A549 (cell line): ENCODE results near the gene CORO2B. TPM values are rescaled to one million over a fixed set of nuclear protein-coding genes. Genes with fewer than 3 reads are reported as not detected.

Experiments
- ATAC-seq, 2 experiments: fragments of 200-7000 bp in 1 of 2; fragments of >200 bp in 1 of 2; cut with Nextera tagmentation in 1 of 2; cut with Tn5 transposase in 1 of 2; 3 replicates each; pipeline versions ENCODE4 v1.8.0 to v1.9.1; 2018 to 2020; ENCODE audit warnings: mild to moderate bottlenecking in 1 of 2, moderate library complexity in 1 of 2
- CTCF ChIA-PET: fragments of 300-600 bp; sonication (Branson Sonifier 250); formaldehyde crosslinking; extraction: SDS; loops from one replicate; lab custom pipeline; 2021; ENCODE audit warnings: antibody characterized with exemption, inconsistent platforms; lab: Yijun Ruan, JAX
- POLR2A ChIA-PET: fragments of 350-600 bp; formaldehyde crosslinking; extraction: SDS; loops from one replicate; lab custom pipeline; 2021; ENCODE audit warnings: antibody characterized with exemption, inconsistent platforms; lab: Yijun Ruan, JAX
- DNase-seq, 2 experiments: peaks; one replicate each; pipeline versions ENCODE4 v3.0.0 to v3.0.0-alpha.2; 2011 to 2016; ENCODE audit warnings: low read depth in 1 of 2, low spot score in 1 of 2
- FAIRE-seq: peaks from 2 replicates; lab custom pipeline; 2011; peaks lifted over from hg19 to GRCh38; lab: Jason Lieb, UNC
- H3K27ac ChIP-seq, 2 experiments: fragments of >200 bp; sonication (Bioruptor Twin); formaldehyde crosslinking; 3 replicates each; pipeline ENCODE4 v1.5.1; 2016 to 2017
- H3K4me1 ChIP-seq: fragments of >200 bp; sonication (Bioruptor Twin); formaldehyde crosslinking; 3 replicates; pipeline ENCODE4 v1.6.1; 2016
- H3K4me2 ChIP-seq: fragments of >200 bp; sonication (Bioruptor Twin); formaldehyde crosslinking; 3 replicates; pipeline ENCODE4 v1.6.1; 2016
- H3K4me3 ChIP-seq: fragments of >200 bp; sonication (Bioruptor Twin); formaldehyde crosslinking; 3 replicates; pipeline ENCODE4 v1.5.1; 2016
- H3K9me3 ChIP-seq: fragments of >200 bp; sonication (Bioruptor Twin); formaldehyde crosslinking; 3 replicates; pipeline ENCODE4 v1.6.1; 2016
- BHLHE40 ChIP-seq: IDR thresholded peaks from 2 replicates; pipeline ENCODE4 v1.6.1; 2012; ENCODE audit warnings: low read depth, low read length, inconsistent platforms
- CEBPB ChIP-seq, 2 experiments: fragments of >200 bp in 1 of 2; sonication (Bioruptor Twin) in 1 of 2; formaldehyde crosslinking in 1 of 2; IDR thresholded peaks; 2 replicates each; pipeline ENCODE4 v1.6.1; 2012 to 2016
- E2F6 ChIP-seq: IDR thresholded peaks from 2 replicates; pipeline ENCODE4 v1.6.1; 2012; ENCODE audit warnings: low read depth, borderline replicate concordance
- HOXA7 ChIP-seq: fragments of 250-450 bp; sonication (Bioruptor Pico); IDR thresholded peaks from 2 replicates; pipeline ENCODE4 v1.5.0; 2020; ENCODE audit warnings: mild to moderate bottlenecking, moderate library complexity
- HOXB13 ChIP-seq: fragments of 250-450 bp; sonication (Bioruptor Pico); IDR thresholded peaks from 2 replicates; pipeline ENCODE4 v1.5.0; 2020; ENCODE audit warnings: low read depth, mild to moderate bottlenecking, moderate library complexity
- HOXB5 ChIP-seq: fragments of 250-450 bp; sonication (Bioruptor Pico); IDR thresholded peaks from 2 replicates; pipeline ENCODE4 v1.5.0; 2020; ENCODE audit warnings: mild to moderate bottlenecking, moderate library complexity
- KDM1A ChIP-seq: fragments of 200-600 bp; sonication (generic); IDR thresholded peaks from 2 replicates; pipeline ENCODE4 v1.6.1; 2016; ENCODE audit warnings: low read depth, mild to moderate bottlenecking
- MAFK ChIP-seq: fragments of 450-650 bp; IDR thresholded peaks from 2 replicates; pipeline ENCODE4 v1.6.1; 2014; ENCODE audit not compliant: partially characterized antibody
- MYC ChIP-seq: IDR thresholded peaks from 2 replicates; pipeline ENCODE4 v1.6.1; 2012; ENCODE audit warnings: mild to moderate bottlenecking, inconsistent platforms, low read length, improper control_type of control experiment, borderline replicate concordance
- NFE2L2 ChIP-seq: fragments of 150-350 bp; conservative IDR thresholded peaks from 2 replicates; pipeline ENCODE4 v1.6.1; 2014; ENCODE audit warnings: low read length
- PBX3 ChIP-seq: IDR thresholded peaks from 2 replicates; pipeline ENCODE4 v1.6.1; 2012
- PHF8 ChIP-seq: fragments of 200-600 bp; sonication (generic); IDR thresholded peaks from 2 replicates; pipeline ENCODE4 v1.6.1; 2016; ENCODE audit warnings: low read depth, mild to moderate bottlenecking, antibody characterized with exemption, moderate library complexity, borderline replicate concordance
- POLR2AphosphoS2 ChIP-seq: conservative IDR thresholded peaks from 2 replicates; pipeline ENCODE4 v1.6.1; 2012; ENCODE audit warnings: low read length, improper control_type of control experiment, inconsistent platforms
- RAD21 ChIP-seq, 2 experiments: fragments of >200 bp in 1 of 2; sonication (Bioruptor Twin) in 1 of 2; formaldehyde crosslinking in 1 of 2; IDR thresholded peaks in 1 of 2; conservative IDR thresholded peaks in 1 of 2; 2 replicates in 1 of 2; 3 replicates in 1 of 2; pipeline ENCODE4 v1.6.1; 2012 to 2018; ENCODE audit warnings: inconsistent platforms in 1 of 2
- RCOR1 ChIP-seq: fragments of 150-350 bp; IDR thresholded peaks from 2 replicates; pipeline ENCODE4 v1.6.1; 2014; ENCODE audit warnings: antibody characterized with exemption, low read length, low read depth
- SMC3 ChIP-seq: fragments of >200 bp; sonication (Bioruptor Twin); formaldehyde crosslinking; IDR thresholded peaks from 3 replicates; pipeline ENCODE4 v1.6.1; 2018; ENCODE audit warnings: inconsistent platforms
- TFCP2L1 ChIP-seq: fragments of 250-450 bp; sonication (Bioruptor Pico); IDR thresholded peaks from 2 replicates; pipeline ENCODE4 v1.5.0; 2021; ENCODE audit warnings: mild to moderate bottlenecking
- TP53 ChIP-seq: fragments of 250-450 bp; sonication (Bioruptor Pico); IDR thresholded peaks from 2 replicates; pipeline ENCODE4 v1.5.0; 2021; ENCODE audit warnings: mild to moderate bottlenecking, moderate library complexity
- ZNF302 ChIP-seq: fragments of 250-450 bp; sonication (Bioruptor Pico); IDR thresholded peaks from 2 replicates; pipeline ENCODE4 v1.9.0; 2021; ENCODE audit warnings: inconsistent platforms, mild to moderate bottlenecking, moderate library complexity
- WGBS: methylation state at CpG from one replicate; pipeline ENCODE4 v1.1.6; 2017; ENCODE audit errors: missing lambda C conversion rate; 5-methylcytosine and 5-hydroxymethylcytosine counted together
- polyA plus RNA-seq, 4 experiments: library from polyadenylated mRNA; depleted of rRNA in 3 of 4; stranded (reverse); fragments of >200 nt; fragmentation: RNase III in 1 of 4; extraction: RNeasy Plus Mini Kit Qiagen cat#74134 plus additional on column Dnase treatment in 1 of 4; gene quantifications; 2 replicates in 3 of 4; 3 replicates in 1 of 4; pipeline ENCODE4 v1.2.3, GENCODE V29; 2011 to 2017
- TF ChIP-seq, protein P1 (sequence below): fragments of >200 bp; sonication (Bioruptor Twin); formaldehyde crosslinking; IDR thresholded peaks from 3 replicates; pipeline ENCODE4 v1.6.1; 2016
- TF ChIP-seq, protein P2 (sequence below): IDR thresholded peaks from 2 replicates; pipeline ENCODE4 v1.6.1; 2012
- TF ChIP-seq, protein P3 (sequence below): fragments of 150-350 bp; IDR thresholded peaks from 2 replicates; pipeline ENCODE4 v1.6.1; 2014; ENCODE audit warnings: low read depth, mild to moderate bottlenecking, low read length

The CORO2B gene
- polyA plus RNA-seq, 2 of the 4 experiments (the other 2 are of a cell fraction) = 2.0 to 2.3 TPM

DNA sequence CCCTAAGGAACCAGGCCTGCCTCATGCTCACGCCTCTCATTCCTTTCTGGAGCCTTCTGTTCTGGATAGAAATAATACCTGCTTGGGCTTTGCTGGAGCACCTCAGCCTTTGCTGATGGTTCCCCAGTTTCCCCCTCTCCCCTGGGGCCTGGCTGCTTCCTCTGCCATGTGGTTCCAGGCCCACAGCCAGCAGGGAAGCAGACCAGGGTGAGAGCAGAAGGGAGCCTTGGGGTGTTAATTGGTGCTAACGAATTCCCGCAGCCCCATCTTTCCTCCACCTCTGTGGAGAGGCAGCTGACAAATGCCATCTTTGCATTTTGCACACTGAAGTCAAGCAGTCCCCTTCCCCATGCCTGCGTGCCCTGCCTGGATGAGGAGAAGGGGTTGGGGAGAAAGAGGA is 13.1 kb upstream of the CORO2B start (continued):
- TF ChIP-seq, protein P1, sequence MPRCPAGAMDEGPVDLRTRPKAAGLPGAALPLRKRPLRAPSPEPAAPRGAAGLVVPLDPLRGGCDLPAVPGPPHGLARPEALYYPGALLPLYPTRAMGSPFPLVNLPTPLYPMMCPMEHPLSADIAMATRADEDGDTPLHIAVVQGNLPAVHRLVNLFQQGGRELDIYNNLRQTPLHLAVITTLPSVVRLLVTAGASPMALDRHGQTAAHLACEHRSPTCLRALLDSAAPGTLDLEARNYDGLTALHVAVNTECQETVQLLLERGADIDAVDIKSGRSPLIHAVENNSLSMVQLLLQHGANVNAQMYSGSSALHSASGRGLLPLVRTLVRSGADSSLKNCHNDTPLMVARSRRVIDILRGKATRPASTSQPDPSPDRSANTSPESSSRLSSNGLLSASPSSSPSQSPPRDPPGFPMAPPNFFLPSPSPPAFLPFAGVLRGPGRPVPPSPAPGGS = no peak
- no peak for TF ChIP-seq SMC3

GRCh38 chr15:68566377-68566954 is 12.3 kb upstream of the CORO2B start:
- H3K9me3 ChIP-seq = no peaks in the 10 kb centered on the region
- no peak for DNase-seq
- ATAC-seq = no peak; a peak in 1 of 6 replicates
- no peak for FAIRE-seq
- no peaks in the 10 kb centered on the region for H3K4me1 ChIP-seq
- ChIA-PET POLR2A (no interaction called here), CTCF (interaction anchor here (1.0 to 25.6 kb wide), 6 partner anchors 21 to 358 kb away, joined by 3 to 413 read pairs (median 9); no protein-coding TSS in a partner anchor)
- H3K27ac ChIP-seq = no peak overlapping the region
- H3K4me3 ChIP-seq = no peak overlapping the region
- H3K4me2 ChIP-seq = no peak overlapping the region
- WGBS = 53% methylated on average over 9 of the region's 9 CpGs
- TF ChIP-seq POLR2AphosphoS2 = no peak
- TF ChIP-seq KDM1A = no peak
- TF ChIP-seq SMC3 = no peak
- TF ChIP-seq TFCP2L1 (CRISPR knock-in tag) = no peak
- TF ChIP-seq RAD21 (conservative IDR thresholded peaks at IDR 0.05 in 1 of 2, IDR thresholded peaks at IDR 0.05 in 1 of 2) = no peak
- no peak for TF ChIP-seq PHF8
- TF ChIP-seq E2F6 = no peak
- TF ChIP-seq, protein P1 = no peak
- no peak for TF ChIP-seq MAFK
- TF ChIP-seq HOXB5 (CRISPR knock-in tag) = no peak
- TF ChIP-seq, protein P2, sequence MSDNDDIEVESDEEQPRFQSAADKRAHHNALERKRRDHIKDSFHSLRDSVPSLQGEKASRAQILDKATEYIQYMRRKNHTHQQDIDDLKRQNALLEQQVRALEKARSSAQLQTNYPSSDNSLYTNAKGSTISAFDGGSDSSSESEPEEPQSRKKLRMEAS = no peak
- TF ChIP-seq NFE2L2 = no peak
- no peak for TF ChIP-seq ZNF302 (CRISPR knock-in tag)

DNA sequence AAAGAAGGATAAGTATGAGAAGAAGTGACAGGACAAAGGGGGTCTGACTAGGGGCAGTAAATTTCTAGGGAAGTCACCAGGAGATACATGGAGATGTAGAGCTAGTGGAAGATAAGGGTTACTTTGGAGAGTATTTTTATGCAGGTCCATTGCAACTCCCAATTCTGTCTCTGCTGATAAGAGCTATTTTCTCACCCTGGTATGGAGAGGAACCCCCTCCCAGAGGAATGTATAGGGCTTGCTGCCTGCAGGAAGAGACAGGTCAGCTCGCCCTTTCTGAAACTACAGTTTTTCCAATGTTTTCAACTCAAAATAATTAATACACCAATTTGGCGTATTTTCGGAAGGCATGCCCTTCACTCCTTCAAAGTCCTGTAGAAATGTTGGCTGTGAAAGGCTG is 11.4 kb upstream of the CORO2B start:
- DNase-seq (no peak), ATAC-seq (no peak), FAIRE-seq (no peak)
- POLR2A ChIA-PET = no interaction called here
- Histone ChIP-seq H3K4me3 (no peak overlapping the region), H3K4me1 (no peaks in the 10 kb centered on the region), H3K4me2 (no peak overlapping the region), H3K27ac (no peak overlapping the region), H3K9me3 (no peaks in the 10 kb centered on the region)
- WGBS = 73% methylated on average over 3 of the region's 3 CpGs
- no peak for TF ChIP-seq TP53
- TF ChIP-seq POLR2AphosphoS2 = no peak
- TF ChIP-seq HOXA7 (CRISPR knock-in tag) = no peak
- no peak for TF ChIP-seq CEBPB (IDR thresholded peaks at IDR 0.05)
- TF ChIP-seq, protein P3, sequence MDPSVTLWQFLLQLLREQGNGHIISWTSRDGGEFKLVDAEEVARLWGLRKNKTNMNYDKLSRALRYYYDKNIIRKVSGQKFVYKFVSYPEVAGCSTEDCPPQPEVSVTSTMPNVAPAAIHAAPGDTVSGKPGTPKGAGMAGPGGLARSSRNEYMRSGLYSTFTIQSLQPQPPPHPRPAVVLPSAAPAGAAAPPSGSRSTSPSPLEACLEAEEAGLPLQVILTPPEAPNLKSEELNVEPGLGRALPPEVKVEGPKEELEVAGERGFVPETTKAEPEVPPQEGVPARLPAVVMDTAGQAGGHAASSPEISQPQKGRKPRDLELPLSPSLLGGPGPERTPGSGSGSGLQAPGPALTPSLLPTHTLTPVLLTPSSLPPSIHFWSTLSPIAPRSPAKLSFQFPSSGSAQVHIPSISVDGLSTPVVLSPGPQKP = no peak
- no peak for TF ChIP-seq BHLHE40
- TF ChIP-seq PBX3 = no peak
- TF ChIP-seq RCOR1 = no peak
- no peak for TF ChIP-seq MYC
- no peak for TF ChIP-seq HOXB13 (CRISPR knock-in tag)
- TF ChIP-seq MAFK = no peak
- CTCF ChIA-PET = interaction anchor here (1.2 to 25.6 kb wide), 7 partner anchors 11 to 358 kb away, joined by 3 to 413 read pairs (median 7); no protein-coding TSS in a partner anchor
